ENCODE data around the gene SKI. TPM values are rescaled to one million over a fixed set of nuclear protein-coding genes. Genes with fewer than 3 reads are reported as not detected.

Gene SKI
- total RNA-seq, 1 donor from 2014 or later, result 116 TPM

- no peaks in the 10 kb centered on the region for H3K27me3 Mint-ChIP-seq (ENCODE audit: low read depth)
- TF ChIP-seq, protein P1, sequence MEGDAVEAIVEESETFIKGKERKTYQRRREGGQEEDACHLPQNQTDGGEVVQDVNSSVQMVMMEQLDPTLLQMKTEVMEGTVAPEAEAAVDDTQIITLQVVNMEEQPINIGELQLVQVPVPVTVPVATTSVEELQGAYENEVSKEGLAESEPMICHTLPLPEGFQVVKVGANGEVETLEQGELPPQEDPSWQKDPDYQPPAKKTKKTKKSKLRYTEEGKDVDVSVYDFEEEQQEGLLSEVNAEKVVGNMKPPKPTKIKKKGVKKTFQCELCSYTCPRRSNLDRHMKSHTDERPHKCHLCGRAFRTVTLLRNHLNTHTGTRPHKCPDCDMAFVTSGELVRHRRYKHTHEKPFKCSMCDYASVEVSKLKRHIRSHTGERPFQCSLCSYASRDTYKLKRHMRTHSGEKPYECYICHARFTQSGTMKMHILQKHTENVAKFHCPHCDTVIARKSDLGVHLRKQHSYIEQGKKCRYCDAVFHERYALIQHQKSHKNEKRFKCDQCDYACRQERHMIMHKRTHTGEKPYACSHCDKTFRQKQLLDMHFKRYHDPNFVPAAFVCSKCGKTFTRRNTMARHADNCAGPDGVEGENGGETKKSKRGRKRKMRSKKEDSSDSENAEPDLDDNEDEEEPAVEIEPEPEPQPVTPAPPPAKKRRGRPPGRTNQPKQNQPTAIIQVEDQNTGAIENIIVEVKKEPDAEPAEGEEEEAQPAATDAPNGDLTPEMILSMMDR (IDR thresholded peaks at IDR 0.05), result no peak
- no peaks in the 10 kb centered on the region for H3K9me3 Mint-ChIP-seq (ENCODE audit: low read depth)
- H3K27ac Mint-ChIP-seq (ENCODE audit: unreplicated experiment), result no peak overlapping the region
- peaks cover 2% of the 10 kb centered on the region for H3K36me3 Mint-ChIP-seq (ENCODE audit: low read depth)
- no peak for DNase-seq (ENCODE audit: low spot score)
- no peak overlapping the region for H3K4me3 Mint-ChIP-seq (ENCODE audit: unreplicated experiment)
- peaks cover 46% of the 10 kb centered on the region for H3K4me1 Mint-ChIP-seq (ENCODE audit: low read depth)
Observed at GRCh38 chr1:2287649-2288048, 59.5 kb downstream of the SKI start.

GRCh38 chr1:2288311-2288710 lies 60.2 kb downstream of the SKI start:
- Mint-ChIP-seq H3K4me1 (ENCODE audit: low read depth) (peaks cover 46% of the 10 kb centered on the region), H3K27ac (ENCODE audit: unreplicated experiment) (no peak overlapping the region), H3K9me3 (ENCODE audit: low read depth) (no peaks in the 10 kb centered on the region), H3K36me3 (ENCODE audit: low read depth) (peaks cover 2% of the 10 kb centered on the region), H3K4me3 (ENCODE audit: unreplicated experiment) (no peak overlapping the region), H3K27me3 (ENCODE audit: low read depth) (no peaks in the 10 kb centered on the region)
- TF ChIP-seq, protein P1 (IDR thresholded peaks at IDR 0.05), result no peak
- no peak for DNase-seq (ENCODE audit: low spot score)

DNA sequence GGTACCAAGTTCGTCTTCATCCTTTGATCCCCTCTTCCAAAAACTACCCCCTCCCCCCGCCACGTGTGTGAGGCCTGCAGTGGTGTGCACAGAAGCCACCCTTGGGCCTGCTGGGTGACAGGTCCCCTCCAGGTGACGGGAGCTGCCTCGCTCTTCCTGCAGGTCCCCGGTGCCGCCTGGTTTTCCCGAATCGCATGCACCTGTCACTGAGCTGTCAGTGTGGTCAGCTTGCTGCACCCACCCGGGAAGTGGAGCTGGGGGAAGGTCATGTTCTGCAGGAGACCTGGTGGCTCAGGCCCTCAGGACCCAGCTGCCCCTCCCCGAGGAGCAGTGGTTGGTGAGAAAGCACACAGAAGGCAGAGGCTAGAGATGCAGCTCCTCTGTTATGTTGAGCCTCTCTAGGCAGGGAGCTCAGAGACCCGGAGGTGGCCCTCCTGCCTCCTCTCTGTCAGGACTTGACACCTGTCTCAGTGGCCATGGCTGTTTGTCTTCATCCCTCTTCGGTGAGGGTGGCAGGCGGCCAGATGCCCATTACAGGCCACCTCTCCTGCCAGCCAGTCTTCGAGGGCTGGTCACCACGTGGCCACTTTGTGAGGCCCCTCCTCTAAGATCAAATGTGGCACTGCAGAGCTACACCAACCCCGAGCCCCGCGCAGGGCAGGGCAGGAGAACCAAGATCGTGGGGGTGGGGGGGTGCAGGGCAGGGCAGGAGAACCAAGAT lies 60.9 kb downstream of the SKI start:
- H3K27ac Mint-ChIP-seq (ENCODE audit: unreplicated experiment), result no peak overlapping the region
- DNase-seq (ENCODE audit: low spot score), result no peak
- no peaks in the 10 kb centered on the region for H3K27me3 Mint-ChIP-seq (ENCODE audit: low read depth)
- H3K36me3 Mint-ChIP-seq (ENCODE audit: low read depth), result peaks cover 2% of the 10 kb centered on the region
- H3K4me1 Mint-ChIP-seq (ENCODE audit: low read depth), result peaks cover 52% of the 10 kb centered on the region
- TF ChIP-seq, protein P1 (IDR thresholded peaks at IDR 0.05), result no peak
- no peaks in the 10 kb centered on the region for H3K9me3 Mint-ChIP-seq (ENCODE audit: low read depth)
- no peak overlapping the region for H3K4me3 Mint-ChIP-seq (ENCODE audit: unreplicated experiment)

DNA sequence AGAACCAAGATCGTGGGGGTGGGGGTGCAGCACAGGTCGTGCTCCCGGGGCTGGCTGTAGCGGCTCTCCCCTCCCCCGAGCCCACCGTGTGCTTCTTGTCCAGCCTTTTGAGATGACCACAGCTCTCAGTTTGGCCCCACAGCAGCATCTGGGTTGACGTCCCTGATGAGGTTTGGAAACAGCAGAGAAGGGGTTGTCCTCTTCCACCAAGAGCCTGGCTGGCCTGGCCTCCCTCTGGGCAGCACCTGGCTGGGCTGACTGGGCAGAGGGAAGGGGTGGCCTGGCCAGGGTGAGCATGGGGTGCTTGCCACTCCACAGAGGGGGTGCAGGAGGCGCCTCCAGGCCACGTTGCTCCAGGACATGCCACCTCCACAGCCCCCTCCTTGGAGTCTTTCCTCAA lies 61.5 kb downstream of the SKI start:
- no peaks in the 10 kb centered on the region for H3K27me3 Mint-ChIP-seq (ENCODE audit: low read depth)
- no peak overlapping the region for H3K4me3 Mint-ChIP-seq (ENCODE audit: unreplicated experiment)
- DNase-seq (ENCODE audit: low spot score), result no peak
- peaks cover 57% of the 10 kb centered on the region for H3K4me1 Mint-ChIP-seq (ENCODE audit: low read depth)
- peaks cover 2% of the 10 kb centered on the region for H3K36me3 Mint-ChIP-seq (ENCODE audit: low read depth)
- TF ChIP-seq, protein P1 (IDR thresholded peaks at IDR 0.05), result no peak
- H3K27ac Mint-ChIP-seq (ENCODE audit: unreplicated experiment), result peak overlapping the region; percentile 89
- no peaks in the 10 kb centered on the region for H3K9me3 Mint-ChIP-seq (ENCODE audit: low read depth)

DNA sequence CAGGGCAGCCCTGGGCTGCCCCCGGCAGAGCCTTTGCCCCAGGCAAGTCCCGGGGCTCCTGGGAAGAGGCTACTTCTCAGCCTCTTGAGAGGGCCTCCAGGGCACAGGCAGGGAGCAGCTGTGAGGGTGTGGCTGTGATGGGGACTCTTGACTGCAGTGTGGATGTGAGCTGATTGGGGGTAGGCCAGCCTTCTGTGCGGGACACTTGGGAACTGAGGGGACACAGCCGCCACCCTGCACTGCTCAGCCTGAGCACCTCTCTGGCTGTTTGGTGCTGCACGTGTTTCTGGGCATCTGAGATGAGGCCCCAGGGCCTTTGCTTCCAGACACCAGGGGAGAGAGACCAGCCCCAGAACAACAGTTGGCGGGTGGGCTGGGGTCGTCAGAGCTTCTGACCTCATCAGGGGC lies 62.1 kb downstream of the SKI start:
- TF ChIP-seq, protein P1 (IDR thresholded peaks at IDR 0.05), result no peak
- no peak for DNase-seq (ENCODE audit: low spot score)
- Mint-ChIP-seq H3K9me3 (ENCODE audit: low read depth) (no peaks in the 10 kb centered on the region), H3K36me3 (ENCODE audit: low read depth) (peaks cover 2% of the 10 kb centered on the region), H3K4me3 (ENCODE audit: unreplicated experiment) (no peak overlapping the region), H3K27ac (ENCODE audit: unreplicated experiment) (peak overlapping the region; percentile 89), H3K4me1 (ENCODE audit: low read depth) (peaks cover 61% of the 10 kb centered on the region), H3K27me3 (ENCODE audit: low read depth) (no peaks in the 10 kb centered on the region)
